GM20000 (cell line): ENCODE results near the gene CRISPLD2.

Source experiments
- DNase-seq: peaks from one replicate; pipeline ENCODE4 v3.0.0; 2012; ENCODE audit warnings: low spot score
- CTCF ChIP-seq: IDR thresholded peaks from 2 replicates; pipeline ENCODE4 v1.5.1; 2012; ENCODE audit warnings: mild to moderate bottlenecking, control low read depth; ENCODE audit errors: extremely low read depth, missing control alignments

The CRISPLD2 gene

GRCh38 chr16:84790301-84790700 is 29.5 kb upstream of the CRISPLD2 start:
- TF ChIP-seq CTCF: no peak
- DNase-seq: no peak

DNA sequence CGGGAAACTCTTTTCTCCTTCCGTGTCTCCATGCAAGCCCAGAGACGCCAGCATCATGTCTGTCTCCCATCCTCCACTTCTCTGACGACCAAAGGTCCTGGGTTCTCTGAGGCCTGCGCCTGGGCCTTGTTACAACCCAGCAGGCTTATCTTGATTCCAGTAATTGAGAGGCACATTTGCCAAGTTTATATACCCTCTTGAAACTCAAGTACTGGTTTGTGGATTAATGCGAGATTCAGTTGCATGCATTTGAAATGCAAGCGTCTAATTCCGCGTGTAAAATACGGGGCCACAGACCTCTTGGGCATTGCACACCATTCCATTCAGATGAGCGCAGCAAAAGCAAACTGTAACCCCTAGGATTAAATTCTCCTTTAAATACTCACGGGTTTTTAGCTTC is 28.7 kb upstream of the CRISPLD2 start:
- no peak for TF ChIP-seq CTCF

GRCh38 chr16:84791501-84791900 is 28.3 kb upstream of the CRISPLD2 start:
- no peak for TF ChIP-seq CTCF
- no peak for DNase-seq

More for the DNA sequence above, 28.7 kb upstream of the CRISPLD2 start:
- DNase-seq: no peak

DNA sequence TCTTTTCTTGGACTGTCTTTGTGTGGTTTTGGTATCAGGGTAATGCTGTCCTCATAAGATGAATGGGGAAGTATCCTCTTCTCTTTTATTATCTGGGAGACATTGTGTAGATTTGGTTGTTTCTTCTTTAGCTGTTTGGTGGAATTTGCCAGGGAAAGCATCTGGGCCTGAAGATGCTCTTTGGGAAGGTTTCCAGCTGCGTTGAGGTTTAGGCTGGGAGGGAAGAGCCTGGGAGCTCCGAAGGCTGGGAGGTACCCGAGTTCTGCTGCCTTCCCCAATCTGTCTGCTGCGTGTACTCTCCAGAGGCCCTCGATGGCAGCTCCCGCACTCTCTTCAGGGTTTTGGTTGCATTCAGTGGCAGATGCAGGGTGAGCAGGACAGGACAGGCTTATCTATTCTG is 25.6 kb upstream of the CRISPLD2 start:
- DNase-seq: no peak
- TF ChIP-seq CTCF: no peak

DNA sequence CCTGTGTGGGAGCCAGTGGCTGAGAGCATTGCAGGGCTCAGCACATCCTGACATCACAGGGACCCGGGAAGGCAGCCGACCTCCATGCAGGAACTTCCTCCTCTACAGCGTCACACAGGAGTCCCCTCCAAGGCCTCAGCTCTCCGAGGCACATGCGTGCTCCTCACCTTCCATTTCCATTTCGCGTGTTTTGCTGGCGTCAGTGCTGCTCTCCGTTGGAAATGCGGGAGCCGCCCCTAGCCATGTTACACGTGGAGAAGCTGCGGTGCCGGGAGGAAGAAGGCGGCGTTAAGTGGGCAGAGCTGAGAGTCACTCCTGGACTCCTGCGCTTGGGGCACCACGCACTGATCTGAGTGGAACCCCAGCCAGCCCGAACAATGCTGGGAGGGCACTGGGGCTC is 25.2 kb upstream of the CRISPLD2 start:
- DNase-seq: no peak
- TF ChIP-seq CTCF: no peak

GRCh38 chr16:84795329-84796053 is 24.3 kb upstream of the CRISPLD2 start:
- no peak for TF ChIP-seq CTCF
- no peak for DNase-seq

- DNase-seq: no peak
- no peak for TF ChIP-seq CTCF
These were observed 19.4 kb upstream of the CRISPLD2 start for GRCh38 chr16:84800158-84800978.
